Cardiac septum (tissue), 1 donor: ENCODE data around the gene FNDC3B. TPM values are rescaled to one million over a fixed set of nuclear protein-coding genes. Genes with fewer than 3 reads are reported as not detected.

Experiments used
- DNase-seq: peaks from one replicate; pipeline ENCODE4 v3.0.0-alpha.2; 2020; ENCODE audit warnings: low spot score
- intact Hi-C: fragments of 100-400 bp; cut with DNase I; formaldehyde crosslinking; loops from one replicate; pipeline ENCODE4 v1.14.0; 2022
- total RNA-seq: library from RNA; stranded (reverse); fragmentation: NEBNext Ultra II Directional; extraction: Animal tissue kit (Norgen Biotek cat#: 25700); gene quantifications from one replicate; pipeline ENCODE4 v1.2.1, GENCODE V29; 2021
- donor health status: DM: no; HTN: no; CAD: no.

The FNDC3B gene
- total RNA-seq, 1 donor from 2014 or later: 139 TPM

GRCh38 chr3:172170073-172170709, 130.8 kb downstream of the FNDC3B start:
- no peak for DNase-seq
- intact Hi-C loops: no loop called here

- DNase-seq: no peak
- intact Hi-C loops: no loop called here
Measured at GRCh38 chr3:172170841-172171240, 131.5 kb downstream of the FNDC3B start.

GRCh38 chr3:172171396-172172075, 132.2 kb downstream of the FNDC3B start:
- intact Hi-C loops: no loop called here
- DNase-seq: no peak

DNA sequence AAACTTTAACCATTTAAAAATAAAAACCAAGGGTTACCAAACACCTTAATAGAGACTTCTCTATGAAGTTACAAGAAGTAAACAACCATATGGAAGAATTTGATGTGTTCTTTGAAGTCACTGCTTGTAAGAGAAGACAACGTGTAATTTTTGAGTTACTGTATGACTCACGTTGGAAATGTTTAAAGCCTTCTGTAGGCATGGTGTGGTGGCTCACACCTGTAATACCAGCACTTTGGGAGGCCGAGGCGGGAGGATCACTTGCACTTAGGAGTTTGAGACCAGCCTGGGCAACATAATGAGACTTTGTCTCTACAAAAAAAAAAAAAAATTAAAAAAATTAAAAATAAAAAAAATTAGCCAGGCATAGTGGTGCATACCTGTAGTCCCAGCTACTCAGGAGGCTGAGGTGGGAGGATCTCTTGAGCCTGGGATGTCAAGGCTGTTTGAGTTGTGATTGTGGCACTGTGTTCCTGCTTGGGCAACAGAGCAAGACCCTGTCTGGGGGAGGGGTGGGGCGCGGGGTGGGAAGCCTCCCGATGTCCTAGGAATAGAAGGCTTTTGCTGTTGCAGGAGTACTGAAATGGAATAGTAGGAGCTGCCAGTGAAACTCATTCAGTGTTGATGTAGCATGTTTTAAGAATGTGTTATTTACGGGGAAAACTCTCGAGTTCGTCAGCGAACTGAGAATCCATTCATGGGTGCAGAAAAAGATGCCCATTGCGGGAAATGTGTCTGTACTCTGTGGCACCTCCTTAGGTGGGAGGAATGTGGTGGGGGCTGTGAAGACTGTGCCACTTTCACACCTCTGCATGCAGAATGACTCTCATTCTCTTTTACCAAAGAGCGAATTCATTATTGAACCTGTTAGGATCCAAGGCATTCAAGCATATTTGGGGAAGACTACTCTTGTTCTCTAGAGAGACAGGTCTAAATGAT, 134.2 kb downstream of the FNDC3B start:
- intact Hi-C loops: no loop called here
- no peak for DNase-seq

DNA sequence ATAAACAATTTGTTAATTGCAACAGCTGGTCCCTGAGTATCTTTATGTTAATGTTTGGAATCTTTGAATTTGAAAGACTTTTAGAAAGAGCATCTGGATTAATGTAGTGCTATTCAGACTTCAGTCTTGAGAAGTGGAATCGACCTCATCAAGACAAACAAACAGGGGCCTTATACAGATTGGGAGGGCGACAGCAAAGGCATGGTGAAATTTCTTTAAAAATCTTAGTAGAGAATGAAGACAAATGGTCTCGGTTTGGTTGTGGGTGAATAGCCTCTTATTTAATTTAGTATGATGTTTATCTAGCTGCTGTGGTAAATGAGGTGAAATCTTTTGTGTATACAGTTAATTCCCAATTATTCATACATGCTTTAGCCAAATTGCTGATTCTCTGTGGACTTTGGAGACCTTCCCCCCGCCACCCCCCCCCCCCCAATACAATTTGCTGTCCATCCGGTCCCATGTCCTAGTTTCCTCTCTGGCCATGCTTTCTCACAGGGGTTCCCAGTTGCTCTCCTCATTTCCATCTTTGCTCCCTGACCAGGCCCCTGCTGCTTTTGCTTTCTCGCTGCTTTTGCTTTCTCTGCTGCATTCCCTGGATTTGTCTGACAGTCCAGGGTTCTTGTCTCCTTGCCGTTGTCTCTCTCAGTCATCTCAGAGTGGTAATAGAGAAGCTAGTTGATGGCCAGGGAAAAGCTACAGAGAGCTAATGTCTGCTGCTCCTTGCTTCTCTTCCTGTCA, 135.3 kb downstream of the FNDC3B start:
- no peak for DNase-seq
- intact Hi-C loops: no loop called here

- no peak for DNase-seq
- intact Hi-C loops: no loop called here
Measured at GRCh38 chr3:172175254-172175599, 135.8 kb downstream of the FNDC3B start.

- no peak for DNase-seq
- intact Hi-C loops: no loop called here
Measured at GRCh38 chr3:172176061-172176770, 136.8 kb downstream of the FNDC3B start.

- no peak for DNase-seq
- intact Hi-C loops: no loop called here
Measured at GRCh38 chr3:172177046-172177445, 137.7 kb downstream of the FNDC3B start.

GRCh38 chr3:172177803-172178316, 138.5 kb downstream of the FNDC3B start:
- no peak for DNase-seq
- intact Hi-C loops: no loop called here

DNA sequence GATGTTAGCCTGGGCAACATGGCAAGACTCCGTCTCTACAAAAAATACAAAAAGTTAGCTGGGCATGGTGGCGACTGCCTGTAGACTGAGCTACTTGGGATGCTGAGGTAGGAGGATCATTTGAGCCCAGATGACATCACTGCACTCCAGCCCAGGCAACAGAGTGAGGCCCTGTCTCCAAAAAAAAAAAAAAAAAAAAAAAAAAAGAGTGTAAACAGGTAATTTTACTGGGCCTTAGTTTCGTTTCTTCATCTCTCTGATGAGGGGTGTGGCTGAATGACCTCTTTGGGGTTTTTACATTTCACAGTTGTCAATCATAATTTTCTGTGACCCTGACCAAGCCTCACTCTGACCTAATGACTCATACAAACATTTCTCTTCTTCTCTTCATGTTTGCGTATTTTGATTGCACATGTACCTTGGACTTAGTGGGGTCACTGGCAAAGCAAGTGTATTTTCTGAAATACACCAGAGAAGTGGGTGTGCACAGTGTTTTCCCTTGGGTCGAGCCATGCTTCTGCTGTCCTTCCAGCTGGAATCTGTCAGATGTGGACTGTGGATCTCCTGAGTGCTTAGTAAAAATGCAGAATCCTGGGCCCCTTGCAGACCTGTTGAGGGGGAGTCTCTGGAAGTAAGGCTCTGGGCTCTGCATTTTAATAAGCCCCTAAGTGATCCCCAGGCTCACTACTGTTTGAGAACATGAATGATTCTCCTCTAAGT, 140.5 kb downstream of the FNDC3B start:
- intact Hi-C loops: no loop called here
- no peak for DNase-seq

GRCh38 chr3:172180473-172180872, 141.1 kb downstream of the FNDC3B start:
- intact Hi-C loops: no loop called here
- no peak for DNase-seq

DNA sequence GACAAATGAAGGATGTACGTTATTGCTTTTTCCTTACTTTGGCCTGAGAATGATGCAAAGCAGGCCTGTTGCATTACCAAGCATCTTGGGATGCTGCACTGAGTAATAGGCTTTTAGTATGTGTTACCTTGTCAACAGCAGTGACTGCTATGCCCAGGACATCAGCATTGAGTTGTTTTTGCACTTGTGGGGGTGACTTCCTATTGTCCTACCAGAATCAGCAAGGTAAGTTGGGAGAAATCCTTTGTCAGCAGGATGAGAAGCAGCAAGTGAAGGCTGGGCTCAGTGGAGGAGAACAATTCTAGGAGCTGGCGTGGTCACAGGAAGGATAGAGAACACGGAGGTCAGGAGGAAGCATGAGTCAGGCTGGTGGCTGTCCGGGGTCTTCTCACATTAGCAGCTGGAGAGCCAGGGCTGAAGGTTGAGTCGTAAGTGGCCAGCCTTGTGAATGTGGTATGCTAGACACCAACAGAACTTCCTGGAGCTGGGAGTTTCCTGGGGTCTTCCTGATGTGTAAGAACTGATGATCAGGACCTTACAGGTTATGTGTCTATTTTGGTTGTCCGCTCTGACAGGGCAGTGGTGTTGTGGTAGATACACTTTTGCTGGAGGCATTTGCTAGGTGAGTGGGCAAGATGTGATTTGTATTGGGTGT, 142.7 kb downstream of the FNDC3B start:
- no peak for DNase-seq
- intact Hi-C loops: no loop called here

GRCh38 chr3:172182797-172183196, 143.4 kb downstream of the FNDC3B start:
- DNase-seq: no peak
- intact Hi-C loops: no loop called here

GRCh38 chr3:172184106-172184822, 144.9 kb downstream of the FNDC3B start:
- DNase-seq: no peak
- intact Hi-C loops: no loop called here

DNA sequence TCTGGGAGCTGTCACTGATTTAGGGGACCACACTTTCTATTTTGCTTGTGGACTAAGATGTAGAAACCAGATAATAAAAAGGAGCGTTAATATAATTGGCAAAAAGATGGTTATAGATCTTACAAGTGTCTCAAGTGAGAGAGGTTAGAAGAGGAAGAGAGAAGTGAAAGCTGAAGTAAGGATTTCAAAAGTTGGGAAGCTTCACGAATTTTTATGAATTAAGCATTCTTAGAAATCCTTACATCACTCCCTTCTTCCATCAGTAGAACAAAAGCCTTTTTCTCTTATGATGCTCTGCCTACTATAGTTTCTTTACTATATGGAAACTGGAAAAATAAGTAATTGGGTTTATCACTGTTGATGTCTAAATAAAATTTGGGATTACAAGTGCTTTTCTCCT, 146.5 kb downstream of the FNDC3B start:
- DNase-seq: no peak
- intact Hi-C loops: no loop called here

- no peak for DNase-seq
- intact Hi-C loops: no loop called here
Measured at GRCh38 chr3:172186607-172187006, 147.2 kb downstream of the FNDC3B start.

DNA sequence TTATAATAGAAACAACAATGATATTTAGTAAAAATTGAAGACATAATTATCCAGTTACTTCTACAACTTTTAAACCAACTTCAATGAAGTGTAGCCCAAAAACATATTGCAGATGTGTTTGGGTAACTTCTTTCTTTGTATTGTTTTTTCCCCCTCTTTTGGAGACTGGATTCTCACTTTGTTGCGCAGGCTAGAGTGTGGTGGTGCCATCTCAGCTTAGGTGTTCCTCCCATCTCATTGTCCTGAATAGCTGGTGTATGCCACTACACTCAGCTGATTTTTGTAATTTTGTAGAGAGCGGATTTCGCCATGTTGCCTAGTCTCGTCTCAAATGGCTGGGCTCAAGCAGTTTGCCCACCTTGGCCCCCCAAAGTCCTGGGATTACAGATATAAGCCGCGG, 148.1 kb downstream of the FNDC3B start:
- intact Hi-C loops: no loop called here

More for the DNA sequence above, 148.1 kb downstream of the FNDC3B start:
- no peak for DNase-seq
